ENCODE measurements around the gene AGMO.

Gene AGMO

DNA sequence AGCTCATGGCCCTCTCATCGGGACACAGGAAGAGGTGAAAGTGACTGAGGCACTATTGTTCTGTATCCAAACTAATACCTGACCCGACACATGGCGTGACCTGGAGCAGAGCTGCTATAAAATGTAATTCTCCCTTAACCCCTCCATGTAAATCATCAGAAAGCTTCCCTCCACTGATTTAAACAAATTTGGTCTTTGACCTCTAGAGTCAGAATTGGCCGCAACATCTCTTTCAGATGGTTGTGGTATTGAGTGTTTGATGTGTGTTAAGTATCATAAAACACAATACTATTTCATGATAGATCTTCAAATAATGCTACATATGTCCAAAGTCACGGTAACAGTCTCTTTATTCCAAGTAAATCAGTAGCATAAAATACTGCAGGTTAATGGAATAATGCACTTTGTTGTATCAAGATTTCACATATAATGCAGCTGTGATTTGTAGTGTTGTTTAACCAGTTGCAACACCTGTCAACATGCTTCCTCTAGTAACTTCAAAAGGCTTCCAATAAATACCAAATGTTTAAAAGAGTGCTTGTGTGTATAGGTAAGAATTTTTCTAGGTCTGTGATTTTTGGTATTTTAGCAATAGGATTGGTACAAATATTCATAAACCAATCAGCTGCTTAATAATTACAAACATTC, 144.3 kb downstream of the AGMO start:
- no peaks in the 10 kb centered on the region for H4K20me1 ChIP-seq (ENCODE audit: insufficient read depth)
- H3K27me3 ChIP-seq (ENCODE audit: insufficient read depth, low read depth) = no peaks in the 10 kb centered on the region
- no peak for TF ChIP-seq CTCF (conservative IDR thresholded peaks at IDR 0.05; ENCODE audit: low read depth, low read length)
- H3K36me3 ChIP-seq (ENCODE audit: insufficient read depth) = no peaks in the 10 kb centered on the region
- H3K4me2 ChIP-seq = no peak overlapping the region
- H3K79me2 ChIP-seq (ENCODE audit: insufficient read depth, low read depth) = no peaks in the 10 kb centered on the region
- no peak overlapping the region for H2AFZ ChIP-seq (ENCODE audit: low read depth)
- H3K4me3 ChIP-seq (IDR thresholded peaks at IDR 0.05; ENCODE audit: insufficient read depth, low read depth, low read length) = no peak overlapping the region
- H3K27ac ChIP-seq = no peak overlapping the region
- H3K4me1 ChIP-seq (ENCODE audit: low read depth, poor library complexity, severe bottlenecking) = no peaks in the 10 kb centered on the region
- no peak overlapping the region for H3K9ac ChIP-seq

GRCh38 chr7:15411019-15411418, 150.8 kb downstream of the AGMO start:
- no peak overlapping the region for H3K4me3 ChIP-seq (IDR thresholded peaks at IDR 0.05; ENCODE audit: insufficient read depth, low read depth, low read length)
- no peak overlapping the region for H3K4me2 ChIP-seq
- no peaks in the 10 kb centered on the region for H3K27me3 ChIP-seq (ENCODE audit: insufficient read depth, low read depth)
- H2AFZ ChIP-seq (ENCODE audit: low read depth) = no peak overlapping the region
- no peak overlapping the region for H3K9ac ChIP-seq
- no peaks in the 10 kb centered on the region for H3K36me3 ChIP-seq (ENCODE audit: insufficient read depth)
- no peaks in the 10 kb centered on the region for H4K20me1 ChIP-seq (ENCODE audit: insufficient read depth)
- no peaks in the 10 kb centered on the region for H3K79me2 ChIP-seq (ENCODE audit: insufficient read depth, low read depth)
- no peaks in the 10 kb centered on the region for H3K4me1 ChIP-seq (ENCODE audit: low read depth, poor library complexity, severe bottlenecking)
- no peak overlapping the region for H3K27ac ChIP-seq
- TF ChIP-seq CTCF (conservative IDR thresholded peaks at IDR 0.05; ENCODE audit: low read depth, low read length) = no peak

GRCh38 chr7:15407910-15408309, 153.9 kb downstream of the AGMO start:
- Histone ChIP-seq H3K9ac (no peak overlapping the region), H3K79me2 (ENCODE audit: insufficient read depth, low read depth) (no peaks in the 10 kb centered on the region), H3K36me3 (ENCODE audit: insufficient read depth) (no peaks in the 10 kb centered on the region), H3K4me1 (ENCODE audit: low read depth, poor library complexity, severe bottlenecking) (no peaks in the 10 kb centered on the region), H3K27me3 (ENCODE audit: insufficient read depth, low read depth) (no peaks in the 10 kb centered on the region), H2AFZ (ENCODE audit: low read depth) (no peak overlapping the region), H3K4me3 (IDR thresholded peaks at IDR 0.05; ENCODE audit: insufficient read depth, low read depth, low read length) (no peak overlapping the region), H3K4me2 (no peak overlapping the region), H3K27ac (no peak overlapping the region), H4K20me1 (ENCODE audit: insufficient read depth) (no peaks in the 10 kb centered on the region)
- TF ChIP-seq CTCF (conservative IDR thresholded peaks at IDR 0.05; ENCODE audit: low read depth, low read length) = no peak

DNA sequence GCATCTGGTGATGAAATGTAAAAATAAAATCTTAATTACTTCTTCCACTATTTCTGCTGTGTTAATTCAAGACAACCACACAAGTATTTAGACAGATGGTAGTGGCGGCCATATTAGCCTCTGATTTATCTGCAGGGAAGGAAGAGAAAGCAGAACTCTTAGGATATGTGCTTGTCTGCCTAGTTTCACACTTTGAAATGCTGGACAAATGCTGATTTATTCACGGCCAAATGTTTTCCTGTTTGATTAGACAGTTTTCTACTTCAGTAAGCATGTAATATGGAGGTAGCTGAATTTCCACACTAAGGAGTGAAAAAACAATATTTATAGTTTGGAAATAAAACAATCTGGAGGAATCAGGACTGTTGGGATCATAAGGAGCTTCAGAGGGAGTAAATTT, 158.1 kb downstream of the AGMO start:
- no peaks in the 10 kb centered on the region for H3K27me3 ChIP-seq (ENCODE audit: insufficient read depth, low read depth)
- no peaks in the 10 kb centered on the region for H4K20me1 ChIP-seq (ENCODE audit: insufficient read depth)
- no peak overlapping the region for H3K9ac ChIP-seq
- no peaks in the 10 kb centered on the region for H3K36me3 ChIP-seq (ENCODE audit: insufficient read depth)
- no peaks in the 10 kb centered on the region for H3K4me1 ChIP-seq (ENCODE audit: low read depth, poor library complexity, severe bottlenecking)
- H3K27ac ChIP-seq = no peak overlapping the region
- H3K79me2 ChIP-seq (ENCODE audit: insufficient read depth, low read depth) = no peaks in the 10 kb centered on the region
- H3K4me2 ChIP-seq = no peak overlapping the region
- no peak overlapping the region for H3K4me3 ChIP-seq (IDR thresholded peaks at IDR 0.05; ENCODE audit: insufficient read depth, low read depth, low read length)
- TF ChIP-seq CTCF (conservative IDR thresholded peaks at IDR 0.05; ENCODE audit: low read depth, low read length) = no peak
- no peak overlapping the region for H2AFZ ChIP-seq (ENCODE audit: low read depth)
